ENCODE measurements around the gene ABI1.

GRCh38 chr10:26903431-26904217 lies 42.9 kb upstream of the ABI1 start:
- TF ChIP-seq POLR2A (IDR thresholded peaks at IDR 0.05) (no peak), CTCF (IDR thresholded peaks at IDR 0.05) (no peak)
